ENCODE results near the gene TBCK.

- TF ChIP-seq, protein P1, sequence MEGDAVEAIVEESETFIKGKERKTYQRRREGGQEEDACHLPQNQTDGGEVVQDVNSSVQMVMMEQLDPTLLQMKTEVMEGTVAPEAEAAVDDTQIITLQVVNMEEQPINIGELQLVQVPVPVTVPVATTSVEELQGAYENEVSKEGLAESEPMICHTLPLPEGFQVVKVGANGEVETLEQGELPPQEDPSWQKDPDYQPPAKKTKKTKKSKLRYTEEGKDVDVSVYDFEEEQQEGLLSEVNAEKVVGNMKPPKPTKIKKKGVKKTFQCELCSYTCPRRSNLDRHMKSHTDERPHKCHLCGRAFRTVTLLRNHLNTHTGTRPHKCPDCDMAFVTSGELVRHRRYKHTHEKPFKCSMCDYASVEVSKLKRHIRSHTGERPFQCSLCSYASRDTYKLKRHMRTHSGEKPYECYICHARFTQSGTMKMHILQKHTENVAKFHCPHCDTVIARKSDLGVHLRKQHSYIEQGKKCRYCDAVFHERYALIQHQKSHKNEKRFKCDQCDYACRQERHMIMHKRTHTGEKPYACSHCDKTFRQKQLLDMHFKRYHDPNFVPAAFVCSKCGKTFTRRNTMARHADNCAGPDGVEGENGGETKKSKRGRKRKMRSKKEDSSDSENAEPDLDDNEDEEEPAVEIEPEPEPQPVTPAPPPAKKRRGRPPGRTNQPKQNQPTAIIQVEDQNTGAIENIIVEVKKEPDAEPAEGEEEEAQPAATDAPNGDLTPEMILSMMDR (IDR thresholded peaks at IDR 0.05), result no peak
- TF ChIP-seq POLR2A (IDR thresholded peaks at IDR 0.05; ENCODE audit: low read depth), result no peak
- TF ChIP-seq EP300 (IDR thresholded peaks at IDR 0.05), result no peak
- TF ChIP-seq POLR2AphosphoS5 (IDR thresholded peaks at IDR 0.05), result no peak
These were observed 37.8 kb upstream of the TBCK start for GRCh38 chr4:106353786-106354185.
